Neural crest cell (in vitro differentiated cells): ENCODE data around the gene DNAJC30. TPM values are rescaled to one million over a fixed set of nuclear protein-coding genes. Genes with fewer than 3 reads are reported as not detected.
A peak's percentile ranks its signal among the peaks of the same experiment; 100 is the strongest.

Experiments
- DNase-seq: peaks from one replicate; pipeline ENCODE4 v3.0.0; 2021; ENCODE audit warnings: low read depth, mixed read lengths, low spot score
- H3K27ac Mint-ChIP-seq: one replicate; pipeline ENCODE4 v1.8.0; 2021; ENCODE audit warnings: mild to moderate bottlenecking, mixed read lengths; ENCODE audit not compliant: unreplicated experiment
- H3K27me3 Mint-ChIP-seq: 2 replicates; pipeline ENCODE4 v1.8.0; 2021; ENCODE audit warnings: low read depth, mild to moderate bottlenecking, mixed read lengths
- H3K36me3 Mint-ChIP-seq: 2 replicates; pipeline ENCODE4 v1.8.0; 2021; ENCODE audit warnings: low read depth, mild to moderate bottlenecking, mixed read lengths
- H3K4me1 Mint-ChIP-seq: 2 replicates; pipeline ENCODE4 v1.8.0; 2021; ENCODE audit warnings: mixed read lengths
- H3K4me3 Mint-ChIP-seq: one replicate; pipeline ENCODE4 v1.8.0; 2021; ENCODE audit warnings: mild to moderate bottlenecking, mixed read lengths
- H3K9me3 Mint-ChIP-seq: 2 replicates; pipeline ENCODE4 v1.8.0; 2021; ENCODE audit warnings: mixed read lengths
- CTCF ChIP-seq: fragments of 200-600 bp; sonication (generic); conservative IDR thresholded peaks from 2 replicates; pipeline ENCODE4 v1.5.0; 2021; ENCODE audit warnings: antibody characterized with exemption, mild to moderate bottlenecking
- total RNA-seq: library from RNA; stranded (reverse); gene quantifications from 2 replicates; pipeline ENCODE4 v1.2.1, GENCODE V29; 2021

The DNAJC30 gene
- total RNA-seq, 1 donor from 2014 or later = 11.1 TPM

GRCh38 chr7:73718905-73719805, 35.9 kb upstream of the DNAJC30 start, which contains the start of gene STX1A:
Gene STX1A, minus strand, starts transcription at chr7:73719669. Its CDS starts 38 bp downstream, at chr7:73719631.
- no peaks in the 10 kb centered on the region for H3K36me3 Mint-ChIP-seq
- H3K9me3 Mint-ChIP-seq = no peaks in the 10 kb centered on the region
- no peak within 1 kb of the TSS for H3K27ac Mint-ChIP-seq
- peaks cover 8% of the 10 kb centered on the region for H3K27me3 Mint-ChIP-seq
- peak; percentile 61 for DNase-seq
- peak within 1 kb of the TSS; percentile 88 for H3K4me3 Mint-ChIP-seq
- H3K4me1 Mint-ChIP-seq = peaks cover 17% of the 10 kb centered on the region
- TF ChIP-seq CTCF = no peak

GRCh38 chr7:73718438-73718881, 35.2 kb upstream of the DNAJC30 start:
- H3K36me3 Mint-ChIP-seq = no peaks in the 10 kb centered on the region

GRCh38 chr7:73717991-73718405, 34.7 kb upstream of the DNAJC30 start:
- Mint-ChIP-seq H3K9me3 (no peaks in the 10 kb centered on the region), H3K27me3 (peaks cover 8% of the 10 kb centered on the region), H3K4me3 (peak overlapping the region; percentile 79), H3K36me3 (no peaks in the 10 kb centered on the region), H3K27ac (no peak overlapping the region), H3K4me1 (peaks cover 17% of the 10 kb centered on the region)
- TF ChIP-seq CTCF = no peak
- no peak for DNase-seq

More at GRCh38 chr7:73718438-73718881, 35.2 kb upstream of the DNAJC30 start:
- Mint-ChIP-seq H3K4me3 (peak overlapping the region; percentile 74), H3K4me1 (peaks cover 17% of the 10 kb centered on the region), H3K27ac (no peak overlapping the region), H3K9me3 (no peaks in the 10 kb centered on the region), H3K27me3 (peaks cover 8% of the 10 kb centered on the region)
- DNase-seq = no peak
- no peak for TF ChIP-seq CTCF

- Mint-ChIP-seq H3K9me3 (no peaks in the 10 kb centered on the region), H3K27me3 (peaks cover 8% of the 10 kb centered on the region), H3K27ac (peak overlapping the region; percentile 35), H3K4me1 (peaks cover 17% of the 10 kb centered on the region), H3K36me3 (no peaks in the 10 kb centered on the region), H3K4me3 (peak overlapping the region; percentile 79)
- no peak for TF ChIP-seq CTCF
- DNase-seq = no peak
Observed at GRCh38 chr7:73717025-73717807, 34.0 kb upstream of the DNAJC30 start.

GRCh38 chr7:73716318-73716890, 33.2 kb upstream of the DNAJC30 start:
- H3K4me1 Mint-ChIP-seq = peaks cover 17% of the 10 kb centered on the region
- no peak for DNase-seq
- H3K27me3 Mint-ChIP-seq = peaks cover 8% of the 10 kb centered on the region
- no peak for TF ChIP-seq CTCF
- no peaks in the 10 kb centered on the region for H3K9me3 Mint-ChIP-seq
- H3K4me3 Mint-ChIP-seq = peak overlapping the region; percentile 51
- no peak overlapping the region for H3K27ac Mint-ChIP-seq
- H3K36me3 Mint-ChIP-seq = no peaks in the 10 kb centered on the region
